Caco-2 (cell line): ENCODE measurements around the gene TMEM204. TPM values are rescaled to one million over a fixed set of nuclear protein-coding genes. Genes with fewer than 3 reads are reported as not detected.

Source experiments
- BruUV-seq: library from RNA; stranded (reverse); fragments of 400-500 nt; replicated peaks from 2 replicates; lab custom pipeline; 2021; lab: Mats Ljungman, UMichigan
- CTCF ChIA-PET: fragments of 300-600 bp; sonication (Branson Sonifier 250); formaldehyde crosslinking; loops from one replicate; lab custom pipeline; 2022; ENCODE audit warnings: antibody characterized with exemption; lab: Charles Lee
- POLR2A ChIA-PET: fragments of 300-600 bp; sonication (Branson Sonifier 250); formaldehyde crosslinking; loops from one replicate; lab custom pipeline; 2022; ENCODE audit warnings: antibody characterized with exemption; lab: Charles Lee
- DNase-seq, 2 experiments: peaks; one replicate each; pipeline versions ENCODE4 v3.0.0 to v3.0.0-alpha.2; 2020 to 2022
- H3K27me3 ChIP-seq: replicated peaks from 2 replicates; pipeline ENCODE4 v1.6.0; 2011; ENCODE audit warnings: low read length; ENCODE audit not compliant: control insufficient read depth, insufficient read depth
- H3K36me3 ChIP-seq: 2 replicates; pipeline ENCODE4 v1.5.1; 2011; ENCODE audit warnings: low read length; ENCODE audit not compliant: control insufficient read depth, insufficient read depth
- H3K4me1 ChIP-seq: fragments of 250-450 bp; sonication (Bioruptor Pico); 2 replicates; pipeline ENCODE4 v1.5.1; 2020; ENCODE audit warnings: mild to moderate bottlenecking
- H3K4me3 ChIP-seq: 2 replicates; pipeline ENCODE4 v1.5.1; 2011; ENCODE audit warnings: low read depth, mild to moderate bottlenecking, control low read depth, low read length
- H3K9me3 ChIP-seq: fragments of 250-450 bp; sonication (Bioruptor Pico); 2 replicates; pipeline ENCODE4 v1.5.1; 2020; ENCODE audit warnings: mild to moderate bottlenecking, moderate library complexity
- H3K27ac Mint-ChIP-seq: one replicate; pipeline ENCODE4 v1.8.0; 2022; ENCODE audit warnings: mixed read lengths; ENCODE audit not compliant: unreplicated experiment
- H3K27me3 Mint-ChIP-seq: one replicate; pipeline ENCODE4 v1.8.0; 2022; ENCODE audit warnings: mixed read lengths; ENCODE audit not compliant: insufficient read depth, unreplicated experiment
- H3K36me3 Mint-ChIP-seq: one replicate; pipeline ENCODE4 v1.8.0; 2022; ENCODE audit warnings: mild to moderate bottlenecking, mixed read lengths; ENCODE audit not compliant: insufficient read depth, unreplicated experiment
- H3K4me1 Mint-ChIP-seq: one replicate; pipeline ENCODE4 v1.8.0; 2022; ENCODE audit warnings: low read depth, mixed read lengths; ENCODE audit not compliant: unreplicated experiment
- H3K4me3 Mint-ChIP-seq: one replicate; pipeline ENCODE4 v1.8.0; 2022; ENCODE audit warnings: mild to moderate bottlenecking, moderate library complexity, mixed read lengths; ENCODE audit not compliant: unreplicated experiment
- H3K9me3 Mint-ChIP-seq: one replicate; pipeline ENCODE4 v1.8.0; 2022; ENCODE audit warnings: mixed read lengths; ENCODE audit not compliant: unreplicated experiment
- intact Hi-C: fragments of 100-400 bp; cut with micrococcal nuclease; formaldehyde crosslinking; loops from one replicate; pipeline ENCODE4 v1.10.0; 2022; ENCODE audit not compliant: unreplicated experiment
- total RNA-seq: library from RNA; stranded (reverse); gene quantifications from 2 replicates; pipeline ENCODE4 v1.2.3, GENCODE V29; 2022
- TF ChIP-seq, protein P1 (sequence below), 2 experiments: fragments of 200-600 bp in 1 of 2; IDR thresholded peaks; 1 replicate in 1 of 2; 2 replicates in 1 of 2; pipeline versions ENCODE4 v1.5.1 to v1.8.0; 2011 to 2022; ENCODE audit warnings: antibody characterized with exemption in 1 of 2, control low read depth in 1 of 2, inconsistent platforms in 1 of 2, low read depth in 1 of 2, low read length in 1 of 2, mild to moderate bottlenecking in 1 of 2, moderate library complexity in 1 of 2; ENCODE audit not compliant: insufficient read depth in 1 of 2, severe bottlenecking in 1 of 2, unreplicated experiment in 1 of 2

TMEM204 gene
- total RNA-seq, 1 experiment from 2014 or later = not detected

DNA sequence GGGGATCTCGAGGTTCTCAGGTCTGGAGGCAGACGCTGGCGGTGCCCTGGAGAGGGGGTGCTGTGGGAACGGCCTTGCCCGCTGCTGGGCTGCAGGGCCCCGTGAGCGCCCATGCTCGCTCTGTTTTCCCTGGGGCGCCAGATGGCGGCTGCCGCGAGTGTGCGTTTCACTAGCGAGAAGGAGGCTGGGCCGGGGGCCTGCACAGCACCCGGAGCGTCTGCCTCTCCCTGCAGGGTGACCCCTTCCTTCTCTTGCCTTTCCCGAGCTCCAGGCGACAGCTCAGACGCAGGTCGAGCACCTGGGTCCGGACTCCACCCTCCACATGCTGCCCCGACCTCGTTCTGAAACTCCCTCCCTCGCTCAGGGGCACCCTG, 37.6 kb upstream of the TMEM204 start:
- no peak for DNase-seq
- H3K4me3 Mint-ChIP-seq = no peak overlapping the region
- TF ChIP-seq, protein P1, sequence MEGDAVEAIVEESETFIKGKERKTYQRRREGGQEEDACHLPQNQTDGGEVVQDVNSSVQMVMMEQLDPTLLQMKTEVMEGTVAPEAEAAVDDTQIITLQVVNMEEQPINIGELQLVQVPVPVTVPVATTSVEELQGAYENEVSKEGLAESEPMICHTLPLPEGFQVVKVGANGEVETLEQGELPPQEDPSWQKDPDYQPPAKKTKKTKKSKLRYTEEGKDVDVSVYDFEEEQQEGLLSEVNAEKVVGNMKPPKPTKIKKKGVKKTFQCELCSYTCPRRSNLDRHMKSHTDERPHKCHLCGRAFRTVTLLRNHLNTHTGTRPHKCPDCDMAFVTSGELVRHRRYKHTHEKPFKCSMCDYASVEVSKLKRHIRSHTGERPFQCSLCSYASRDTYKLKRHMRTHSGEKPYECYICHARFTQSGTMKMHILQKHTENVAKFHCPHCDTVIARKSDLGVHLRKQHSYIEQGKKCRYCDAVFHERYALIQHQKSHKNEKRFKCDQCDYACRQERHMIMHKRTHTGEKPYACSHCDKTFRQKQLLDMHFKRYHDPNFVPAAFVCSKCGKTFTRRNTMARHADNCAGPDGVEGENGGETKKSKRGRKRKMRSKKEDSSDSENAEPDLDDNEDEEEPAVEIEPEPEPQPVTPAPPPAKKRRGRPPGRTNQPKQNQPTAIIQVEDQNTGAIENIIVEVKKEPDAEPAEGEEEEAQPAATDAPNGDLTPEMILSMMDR (IDR thresholded peaks at IDR 0.05; ENCODE audit: insufficient read depth in 1 of 2, low read depth in 1 of 2, low read length in 1 of 2, severe bottlenecking in 1 of 2, unreplicated experiment in 1 of 2) = no peak
- H3K4me1 ChIP-seq = peaks cover 5% of the 10 kb centered on the region; the same call in 1 of the 2 replicates
- H3K4me3 ChIP-seq = no peak overlapping the region
- no peak overlapping the region for H3K27ac Mint-ChIP-seq
- H3K4me1 Mint-ChIP-seq = no peaks in the 10 kb centered on the region
- BruUV-seq = no TSS peak
- H3K36me3 ChIP-seq = peaks cover 3% of the 10 kb centered on the region
- H3K9me3 ChIP-seq = no peaks in the 10 kb centered on the region
- intact Hi-C loops = no loop called here
- no peaks in the 10 kb centered on the region for H3K27me3 ChIP-seq
- no peaks in the 10 kb centered on the region for H3K27me3 Mint-ChIP-seq
- H3K36me3 Mint-ChIP-seq = peaks cover 31% of the 10 kb centered on the region
- ChIA-PET POLR2A (no interaction called here), CTCF (interaction anchor here (0.6 kb wide), 1 partner anchor 64 kb away, joined by 3 read pairs; no protein-coding TSS in a partner anchor)
- no peaks in the 10 kb centered on the region for H3K9me3 Mint-ChIP-seq

DNA sequence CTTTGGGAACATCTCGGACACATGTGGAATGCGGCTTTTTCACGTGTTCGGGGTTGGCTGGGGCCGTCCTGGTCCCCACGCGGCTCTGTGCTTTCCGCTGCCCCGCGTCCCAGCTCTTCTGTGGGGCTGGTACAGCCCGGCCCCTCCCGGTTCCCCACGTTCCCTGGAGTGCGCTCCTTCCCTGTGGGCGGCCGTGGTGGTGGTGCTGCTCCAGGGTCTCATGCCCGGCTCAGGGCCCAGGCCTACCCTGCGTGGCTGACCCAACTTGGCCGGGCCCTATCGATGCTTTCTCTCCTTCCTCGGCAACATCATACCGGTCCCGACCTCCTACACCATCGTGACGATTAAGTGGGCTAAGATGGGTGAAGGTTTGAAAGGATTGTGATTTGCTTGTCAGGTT, 37.0 kb upstream of the TMEM204 start:
- Mint-ChIP-seq H3K27me3 (no peaks in the 10 kb centered on the region), H3K27ac (no peak overlapping the region), H3K36me3 (peaks cover 31% of the 10 kb centered on the region), H3K9me3 (no peaks in the 10 kb centered on the region), H3K4me3 (no peak overlapping the region), H3K4me1 (no peaks in the 10 kb centered on the region)
- no peak overlapping the region for H3K4me3 ChIP-seq
- CTCF ChIA-PET = no interaction called here
- TF ChIP-seq, protein P1 (IDR thresholded peaks at IDR 0.05; ENCODE audit: insufficient read depth in 1 of 2, low read depth in 1 of 2, low read length in 1 of 2, severe bottlenecking in 1 of 2, unreplicated experiment in 1 of 2) = no peak
- H3K4me1 ChIP-seq = peaks cover 5% of the 10 kb centered on the region; the same call in 1 of the 2 replicates
- BruUV-seq = no TSS peak
- intact Hi-C loops = no loop called here
- POLR2A ChIA-PET = no interaction called here
- H3K9me3 ChIP-seq = no peaks in the 10 kb centered on the region
- DNase-seq = no peak
- no peaks in the 10 kb centered on the region for H3K27me3 ChIP-seq
- H3K36me3 ChIP-seq = peaks cover 3% of the 10 kb centered on the region

DNA sequence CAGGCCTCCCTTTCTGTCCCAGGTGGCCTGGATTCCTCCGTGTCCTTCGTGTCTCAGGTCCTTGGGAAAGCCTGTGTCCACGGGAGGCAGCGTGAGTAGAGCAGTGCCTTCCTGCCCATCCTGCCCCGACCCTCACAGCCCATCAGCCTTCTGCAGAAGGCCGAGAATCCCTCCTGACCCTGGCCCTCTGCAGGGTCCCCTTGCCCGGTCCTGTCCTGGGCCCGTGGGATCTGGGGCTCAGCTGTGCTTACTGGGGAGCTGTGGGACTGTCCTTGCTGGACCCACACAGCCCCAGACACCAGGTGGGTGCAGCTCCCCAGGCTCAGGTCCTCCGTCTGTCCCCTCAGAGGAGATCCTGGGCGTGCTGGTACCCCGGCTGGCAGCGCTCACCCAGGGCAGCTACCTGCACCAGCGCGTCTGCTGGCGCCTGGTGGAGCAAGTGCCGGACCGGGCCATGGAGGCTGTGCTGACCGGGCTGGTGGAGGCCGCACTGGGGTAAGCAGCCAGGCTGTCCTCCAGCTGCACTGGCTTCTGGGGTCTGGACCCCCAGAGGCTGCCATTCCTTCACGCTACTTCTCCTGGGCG, 36.4 kb upstream of the TMEM204 start:
- TF ChIP-seq, protein P1 (IDR thresholded peaks at IDR 0.05; ENCODE audit: insufficient read depth in 1 of 2, low read depth in 1 of 2, low read length in 1 of 2, severe bottlenecking in 1 of 2, unreplicated experiment in 1 of 2) = no peak
- Histone ChIP-seq H3K9me3 (no peaks in the 10 kb centered on the region), H3K4me1 (peaks cover 5% of the 10 kb centered on the region; the same call in 1 of the 2 replicates), H3K36me3 (peaks cover 3% of the 10 kb centered on the region), H3K27me3 (no peaks in the 10 kb centered on the region), H3K4me3 (no peak overlapping the region)
- Mint-ChIP-seq H3K9me3 (no peaks in the 10 kb centered on the region), H3K36me3 (peaks cover 36% of the 10 kb centered on the region), H3K4me1 (no peaks in the 10 kb centered on the region), H3K27me3 (no peaks in the 10 kb centered on the region), H3K27ac (no peak overlapping the region), H3K4me3 (no peak overlapping the region)
- BruUV-seq = no TSS peak
- DNase-seq = no peak
- ChIA-PET CTCF (no interaction called here), POLR2A (no interaction called here)
- intact Hi-C loops = no loop called here
